Measurements from ENCODE around the gene TTC22.
A peak's percentile ranks its signal among the peaks of the same experiment; 100 is the strongest.

Gene TTC22

DNA sequence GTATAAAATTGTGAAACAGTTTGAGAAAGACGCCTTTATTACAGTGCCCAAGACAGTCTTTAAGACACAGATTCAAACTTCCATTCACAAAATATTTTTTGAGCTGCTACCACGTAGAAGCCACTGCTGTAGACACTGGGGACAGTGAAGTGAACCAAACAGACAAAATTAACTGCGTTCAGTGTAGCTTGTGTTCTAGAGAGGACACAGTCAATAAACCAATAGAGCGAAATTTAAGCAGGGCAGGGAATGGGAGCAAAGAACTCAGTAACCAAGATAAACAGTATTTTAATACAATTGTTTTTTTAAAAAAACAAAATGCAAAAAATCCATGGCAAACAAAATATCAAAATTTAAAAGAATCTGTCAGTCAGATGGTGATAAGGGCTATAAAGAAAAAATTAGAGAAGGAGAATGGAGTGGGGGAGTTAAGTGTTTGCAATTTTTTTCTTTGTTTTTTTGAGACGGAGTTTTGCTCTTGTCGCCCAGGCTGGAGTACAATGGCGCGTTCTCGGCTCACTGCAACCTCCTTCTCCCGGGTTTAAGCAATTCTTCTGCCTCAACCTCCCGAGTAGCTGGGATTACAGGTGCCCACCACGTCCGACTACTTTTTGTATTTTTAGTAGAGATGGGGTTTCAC, 36.1 kb downstream of the TTC22 start:
- H3K4me1 ChIP-seq (ENCODE audit: control insufficient read depth, insufficient read depth, low read length) = peaks cover 7% of the 10 kb centered on the region
- no peaks in the 10 kb centered on the region for H3K27me3 ChIP-seq (ENCODE audit: control insufficient read depth, insufficient read depth, low read length)
- no peaks in the 10 kb centered on the region for H3K36me3 ChIP-seq (ENCODE audit: control insufficient read depth, insufficient read depth, low read length)
- H3K4me3 ChIP-seq (ENCODE audit: low read length) = peak overlapping the region; percentile 41
- no peak overlapping the region for H3K9ac ChIP-seq (ENCODE audit: low read length)
- peak overlapping the region; percentile 24 for H3K27ac ChIP-seq (ENCODE audit: low read depth, low read length)

- H3K4me3 ChIP-seq (ENCODE audit: low read length) = peak within 1 kb of the TSS; percentile 96
- no peaks in the 10 kb centered on the region for H3K27me3 ChIP-seq (ENCODE audit: control insufficient read depth, insufficient read depth, low read length)
- peak within 1 kb of the TSS; percentile 75 for H3K9ac ChIP-seq (ENCODE audit: low read length)
Observed at GRCh38 chr1:54764133-54764921, 36.8 kb downstream of the TTC22 start, which contains the start of gene PARS2. Gene PARS2, minus strand, starts transcription at chr1:54764523. Its CDS starts 5,362 bp downstream, at chr1:54759161.

GRCh38 chr1:54763816-54764132, 37.3 kb downstream of the TTC22 start:
- peak overlapping the region; percentile 65 for H3K27ac ChIP-seq (ENCODE audit: low read depth, low read length)
- peak overlapping the region; percentile 75 for H3K9ac ChIP-seq (ENCODE audit: low read length)

More at GRCh38 chr1:54764133-54764921, 36.8 kb downstream of the TTC22 start, which contains the start of gene PARS2:
- Histone ChIP-seq H3K27ac (ENCODE audit: low read depth, low read length) (peak within 1 kb of the TSS; percentile 65), H3K36me3 (ENCODE audit: control insufficient read depth, insufficient read depth, low read length) (no peaks in the 10 kb centered on the region), H3K4me1 (ENCODE audit: control insufficient read depth, insufficient read depth, low read length) (peaks cover 7% of the 10 kb centered on the region)

GRCh38 chr1:54758678-54759348, 42.3 kb downstream of the TTC22 start:
- Histone ChIP-seq H3K27ac (ENCODE audit: low read depth, low read length) (no peak overlapping the region), H3K4me3 (ENCODE audit: low read length) (no peak overlapping the region), H3K4me1 (ENCODE audit: control insufficient read depth, insufficient read depth, low read length) (peaks cover 4% of the 10 kb centered on the region), H3K36me3 (ENCODE audit: control insufficient read depth, insufficient read depth, low read length) (peaks cover 15% of the 10 kb centered on the region), H3K9ac (ENCODE audit: low read length) (no peak overlapping the region), H3K27me3 (ENCODE audit: control insufficient read depth, insufficient read depth, low read length) (no peaks in the 10 kb centered on the region)

More at GRCh38 chr1:54763816-54764132, 37.3 kb downstream of the TTC22 start:
- H3K27me3 ChIP-seq (ENCODE audit: control insufficient read depth, insufficient read depth, low read length) = no peaks in the 10 kb centered on the region
- H3K4me3 ChIP-seq (ENCODE audit: low read length) = peak overlapping the region; percentile 96
- no peaks in the 10 kb centered on the region for H3K36me3 ChIP-seq (ENCODE audit: control insufficient read depth, insufficient read depth, low read length)
- peaks cover 7% of the 10 kb centered on the region for H3K4me1 ChIP-seq (ENCODE audit: control insufficient read depth, insufficient read depth, low read length)

GRCh38 chr1:54757833-54758232, 43.3 kb downstream of the TTC22 start:
- no peak overlapping the region for H3K9ac ChIP-seq (ENCODE audit: low read length)
- H3K27me3 ChIP-seq (ENCODE audit: control insufficient read depth, insufficient read depth, low read length) = no peaks in the 10 kb centered on the region
- no peak overlapping the region for H3K27ac ChIP-seq (ENCODE audit: low read depth, low read length)
- H3K36me3 ChIP-seq (ENCODE audit: control insufficient read depth, insufficient read depth, low read length) = peaks cover 15% of the 10 kb centered on the region
- H3K4me1 ChIP-seq (ENCODE audit: control insufficient read depth, insufficient read depth, low read length) = no peaks in the 10 kb centered on the region
- H3K4me3 ChIP-seq (ENCODE audit: low read length) = no peak overlapping the region

DNA sequence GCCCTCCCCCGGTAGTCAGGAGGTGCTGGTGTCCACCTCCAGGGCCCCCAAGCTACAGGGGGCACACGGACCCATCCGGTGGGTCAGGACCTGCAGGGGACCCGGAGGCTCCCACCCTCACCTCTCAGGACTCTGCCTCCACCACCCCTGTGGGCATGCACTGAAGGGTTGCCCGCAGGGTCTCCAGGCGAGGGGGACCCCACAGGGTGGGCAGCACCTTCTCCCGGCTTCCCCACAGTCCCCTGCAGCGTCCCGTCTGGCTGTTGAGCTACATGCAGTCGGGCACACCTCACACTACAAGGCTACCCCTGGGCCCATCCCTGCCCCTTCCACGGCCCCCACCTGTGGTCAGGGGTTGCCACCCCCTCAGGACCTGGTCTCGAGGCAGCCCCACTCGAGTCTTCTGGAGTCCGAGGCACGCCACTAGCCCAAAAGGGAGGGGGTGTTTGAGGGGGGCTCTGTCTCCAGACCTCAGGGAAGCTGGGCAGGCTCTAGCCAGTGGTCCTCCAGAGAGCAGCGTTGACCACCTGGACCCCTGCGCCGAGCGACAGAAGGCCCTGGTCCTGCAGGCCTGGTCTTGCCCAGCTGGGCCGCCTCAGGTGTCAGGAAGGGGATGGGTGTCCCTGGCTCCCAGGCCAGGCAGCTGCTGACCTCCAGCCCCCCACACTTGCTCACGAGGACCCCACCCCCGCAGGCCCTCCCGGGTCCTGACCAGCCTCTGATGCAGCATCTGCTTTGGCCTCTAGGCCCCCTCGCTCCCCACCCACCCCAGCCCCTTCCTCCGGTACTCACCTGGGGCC, 46.4 kb downstream of the TTC22 start:
- H3K9ac ChIP-seq (ENCODE audit: low read length) = no peak overlapping the region
- no peaks in the 10 kb centered on the region for H3K4me1 ChIP-seq (ENCODE audit: control insufficient read depth, insufficient read depth, low read length)
- no peak overlapping the region for H3K27ac ChIP-seq (ENCODE audit: low read depth, low read length)
- H3K27me3 ChIP-seq (ENCODE audit: control insufficient read depth, insufficient read depth, low read length) = no peaks in the 10 kb centered on the region
- peaks cover 15% of the 10 kb centered on the region for H3K36me3 ChIP-seq (ENCODE audit: control insufficient read depth, insufficient read depth, low read length)
- no peak overlapping the region for H3K4me3 ChIP-seq (ENCODE audit: low read length)

GRCh38 chr1:54754045-54754444, 47.1 kb downstream of the TTC22 start:
- Histone ChIP-seq H3K4me1 (ENCODE audit: control insufficient read depth, insufficient read depth, low read length) (no peaks in the 10 kb centered on the region), H3K9ac (ENCODE audit: low read length) (no peak overlapping the region), H3K4me3 (ENCODE audit: low read length) (no peak overlapping the region), H3K36me3 (ENCODE audit: control insufficient read depth, insufficient read depth, low read length) (peaks cover 15% of the 10 kb centered on the region), H3K27me3 (ENCODE audit: control insufficient read depth, insufficient read depth, low read length) (no peaks in the 10 kb centered on the region), H3K27ac (ENCODE audit: low read depth, low read length) (no peak overlapping the region)

DNA sequence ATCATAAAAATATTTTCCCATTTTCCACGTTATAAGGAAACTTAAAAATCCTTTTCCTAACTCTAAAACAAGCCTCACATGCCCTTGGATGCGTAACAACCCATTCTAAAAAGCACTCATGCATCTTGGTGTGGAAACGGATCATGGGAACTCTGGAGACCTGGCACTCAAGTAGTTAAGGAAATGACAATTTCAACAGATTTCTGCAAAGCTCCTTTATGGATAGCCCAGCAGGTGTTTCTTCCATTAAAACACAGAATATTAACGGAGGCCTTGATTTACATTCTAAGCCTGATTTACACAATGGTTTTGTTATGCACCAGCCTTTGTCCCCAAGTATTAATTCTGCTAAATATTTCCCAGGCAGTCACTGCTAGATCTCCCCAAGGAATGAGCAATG, 49.7 kb downstream of the TTC22 start:
- H3K4me1 ChIP-seq (ENCODE audit: control insufficient read depth, insufficient read depth, low read length) = no peaks in the 10 kb centered on the region
- no peaks in the 10 kb centered on the region for H3K27me3 ChIP-seq (ENCODE audit: control insufficient read depth, insufficient read depth, low read length)
- H3K27ac ChIP-seq (ENCODE audit: low read depth, low read length) = no peak overlapping the region
- H3K9ac ChIP-seq (ENCODE audit: low read length) = no peak overlapping the region
- H3K4me3 ChIP-seq (ENCODE audit: low read length) = no peak overlapping the region
- peaks cover 3% of the 10 kb centered on the region for H3K36me3 ChIP-seq (ENCODE audit: control insufficient read depth, insufficient read depth, low read length)

DNA sequence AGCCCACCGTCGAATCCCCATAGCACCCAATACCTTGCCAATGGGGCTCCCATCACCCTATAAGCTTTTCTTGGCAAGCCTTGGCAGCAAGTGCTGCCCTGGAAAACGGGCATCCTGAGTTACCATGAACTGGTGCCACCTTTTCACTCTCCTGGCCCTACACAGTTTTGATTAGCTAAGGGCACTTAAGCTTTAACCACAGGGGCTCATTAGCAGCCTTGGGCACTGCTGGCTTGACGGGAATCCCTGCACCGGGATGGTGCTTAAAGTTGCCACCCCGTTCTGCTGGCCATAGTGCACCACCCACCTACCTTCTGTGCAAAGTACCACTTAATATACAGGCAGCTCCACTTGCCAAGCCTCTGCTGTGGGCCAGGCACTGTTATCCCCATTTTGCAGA, 50.5 kb downstream of the TTC22 start:
- no peaks in the 10 kb centered on the region for H3K4me1 ChIP-seq (ENCODE audit: control insufficient read depth, insufficient read depth, low read length)
- no peak overlapping the region for H3K4me3 ChIP-seq (ENCODE audit: low read length)
- H3K9ac ChIP-seq (ENCODE audit: low read length) = no peak overlapping the region
- H3K27ac ChIP-seq (ENCODE audit: low read depth, low read length) = no peak overlapping the region
- no peaks in the 10 kb centered on the region for H3K27me3 ChIP-seq (ENCODE audit: control insufficient read depth, insufficient read depth, low read length)
- no peaks in the 10 kb centered on the region for H3K36me3 ChIP-seq (ENCODE audit: control insufficient read depth, insufficient read depth, low read length)

DNA sequence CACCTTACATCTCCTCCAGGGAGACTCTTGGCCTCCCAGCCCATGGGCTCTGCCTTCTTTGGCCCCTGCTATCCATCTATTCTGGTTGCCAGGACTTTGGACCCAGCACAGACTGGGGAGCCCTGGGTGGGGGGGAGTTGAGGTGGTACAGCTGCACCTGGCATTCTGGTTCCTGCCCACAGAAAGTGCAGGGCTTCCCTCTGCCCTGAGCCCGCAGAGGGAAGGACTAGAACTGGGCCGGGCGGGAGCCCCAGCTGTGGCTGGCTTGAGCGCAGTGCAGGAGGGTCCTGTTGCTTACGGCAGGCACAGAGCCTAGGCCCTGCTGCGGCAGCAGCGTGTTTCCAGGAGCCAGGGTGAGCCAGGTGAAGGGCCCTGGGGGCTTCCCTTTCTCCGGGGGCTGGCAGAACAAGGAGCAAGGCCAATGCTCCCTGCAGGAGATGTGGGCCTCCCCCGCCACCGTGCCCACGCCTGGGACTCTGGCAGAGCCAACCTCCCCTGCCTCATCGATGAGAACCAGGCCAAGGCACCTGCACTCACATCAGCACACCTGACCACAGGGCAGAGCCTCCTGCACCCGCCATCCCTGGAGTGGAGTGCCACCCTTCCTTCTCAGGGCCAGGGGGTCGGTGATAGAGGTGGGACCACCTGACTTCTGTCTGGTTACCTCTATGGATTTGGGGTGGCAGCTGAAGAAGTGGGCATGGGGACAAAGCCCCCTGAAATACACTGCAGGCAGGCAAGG, 52.9 kb downstream of the TTC22 start:
- no peak overlapping the region for H3K4me3 ChIP-seq (ENCODE audit: low read length)
- no peaks in the 10 kb centered on the region for H3K36me3 ChIP-seq (ENCODE audit: control insufficient read depth, insufficient read depth, low read length)
- H3K9ac ChIP-seq (ENCODE audit: low read length) = no peak overlapping the region
- H3K27me3 ChIP-seq (ENCODE audit: control insufficient read depth, insufficient read depth, low read length) = no peaks in the 10 kb centered on the region
- no peak overlapping the region for H3K27ac ChIP-seq (ENCODE audit: low read depth, low read length)
- H3K4me1 ChIP-seq (ENCODE audit: control insufficient read depth, insufficient read depth, low read length) = no peaks in the 10 kb centered on the region

- peaks cover 6% of the 10 kb centered on the region for H3K36me3 ChIP-seq (ENCODE audit: control insufficient read depth, insufficient read depth, low read length)
- no peak overlapping the region for H3K27ac ChIP-seq (ENCODE audit: low read depth, low read length)
- H3K27me3 ChIP-seq (ENCODE audit: control insufficient read depth, insufficient read depth, low read length) = no peaks in the 10 kb centered on the region
- no peak overlapping the region for H3K9ac ChIP-seq (ENCODE audit: low read length)
- H3K4me3 ChIP-seq (ENCODE audit: low read length) = no peak overlapping the region
- no peaks in the 10 kb centered on the region for H3K4me1 ChIP-seq (ENCODE audit: control insufficient read depth, insufficient read depth, low read length)
Observed at GRCh38 chr1:54745864-54746263, 55.3 kb downstream of the TTC22 start.

Data from rectal smooth muscle tissue (tissue), 1 donor.